ENCODE measurements around the gene DNPH1. TPM values are rescaled to one million over a fixed set of nuclear protein-coding genes. Genes with fewer than 3 reads are reported as not detected.
A peak's percentile ranks its signal among the peaks of the same experiment; 100 is the strongest.

DNPH1 gene
- total RNA-seq = 80.4 TPM

- peak; percentile 97 for ATAC-seq
- DNase-seq (ENCODE audit: low spot score) = peak; percentile 81
These were observed at the start of gene DNPH1 for GRCh38 chr6:43228951-43229802. Gene DNPH1 (minus strand): TSS chr6:43229481. CDS start chr6:43229456, 25 bp downstream.

- DNase-seq (ENCODE audit: low spot score) (peak; percentile 85), ATAC-seq (peak; percentile 52)
These were observed 49.3 kb upstream of the DNPH1 start for GRCh38 chr6:43278524-43279078.

GRCh38 chr6:43277643-43278523 is 48.6 kb upstream of the DNPH1 start:
- DNase-seq (ENCODE audit: low spot score) (peak; percentile 84), ATAC-seq (peak; percentile 20)

GRCh38 chr6:43277306-43277642 is 48.0 kb upstream of the DNPH1 start:
- ATAC-seq = no peak
- no peak for DNase-seq (ENCODE audit: low spot score)

- DNase-seq (ENCODE audit: low spot score) (peak; percentile 86), ATAC-seq (peak; percentile 51)
These were observed 47.5 kb upstream of the DNPH1 start for GRCh38 chr6:43276577-43277305.

GRCh38 chr6:43275801-43276576 is 46.7 kb upstream of the DNPH1 start:
- DNase-seq (ENCODE audit: low spot score) = no peak
- no peak for ATAC-seq

- peak; percentile 95 for DNase-seq (ENCODE audit: low spot score)
- ATAC-seq = peak; percentile 58
These were observed 45.8 kb upstream of the DNPH1 start for GRCh38 chr6:43274916-43275597.

GRCh38 chr6:43274127-43274915 is 45.0 kb upstream of the DNPH1 start:
- ATAC-seq = no peak
- DNase-seq (ENCODE audit: low spot score) = no peak

- DNase-seq (ENCODE audit: low spot score) (no peak), ATAC-seq (no peak)
These were observed 44.4 kb upstream of the DNPH1 start for GRCh38 chr6:43273707-43274106.

GRCh38 chr6:43271944-43272343 is 42.7 kb upstream of the DNPH1 start:
- ATAC-seq (no peak), DNase-seq (ENCODE audit: low spot score) (no peak)

- DNase-seq (ENCODE audit: low spot score) = no peak
- no peak for ATAC-seq
These were observed 42.0 kb upstream of the DNPH1 start for GRCh38 chr6:43271103-43271815.

GRCh38 chr6:43269273-43270007 is 40.2 kb upstream of the DNPH1 start:
- ATAC-seq = peak; percentile 56
- DNase-seq (ENCODE audit: low spot score) = peak; percentile 94

- DNase-seq (ENCODE audit: low spot score) = no peak
- ATAC-seq = peak; percentile 0
These were observed 39.5 kb upstream of the DNPH1 start for GRCh38 chr6:43268782-43269272.

- DNase-seq (ENCODE audit: low spot score) (peak; percentile 87), ATAC-seq (peak; percentile 21)
These were observed 39.0 kb upstream of the DNPH1 start for GRCh38 chr6:43268355-43268700.

GRCh38 chr6:43267619-43268354 is 38.5 kb upstream of the DNPH1 start:
- ATAC-seq (peak; percentile 42), DNase-seq (ENCODE audit: low spot score) (peak; percentile 98)

- peak; percentile 5 for ATAC-seq
- DNase-seq (ENCODE audit: low spot score) = peak; percentile 67
These were observed 36.3 kb upstream of the DNPH1 start for GRCh38 chr6:43265564-43265963.
